GM10847 (cell line): Measurements from ENCODE around the gene MICOS13.

Source experiments
- POLR2A ChIP-seq: IDR thresholded peaks from 2 replicates; pipeline ENCODE4 v1.6.1; 2011; ENCODE audit not compliant: insufficient read length; ENCODE audit errors: extremely low read depth

The MICOS13 gene

DNA sequence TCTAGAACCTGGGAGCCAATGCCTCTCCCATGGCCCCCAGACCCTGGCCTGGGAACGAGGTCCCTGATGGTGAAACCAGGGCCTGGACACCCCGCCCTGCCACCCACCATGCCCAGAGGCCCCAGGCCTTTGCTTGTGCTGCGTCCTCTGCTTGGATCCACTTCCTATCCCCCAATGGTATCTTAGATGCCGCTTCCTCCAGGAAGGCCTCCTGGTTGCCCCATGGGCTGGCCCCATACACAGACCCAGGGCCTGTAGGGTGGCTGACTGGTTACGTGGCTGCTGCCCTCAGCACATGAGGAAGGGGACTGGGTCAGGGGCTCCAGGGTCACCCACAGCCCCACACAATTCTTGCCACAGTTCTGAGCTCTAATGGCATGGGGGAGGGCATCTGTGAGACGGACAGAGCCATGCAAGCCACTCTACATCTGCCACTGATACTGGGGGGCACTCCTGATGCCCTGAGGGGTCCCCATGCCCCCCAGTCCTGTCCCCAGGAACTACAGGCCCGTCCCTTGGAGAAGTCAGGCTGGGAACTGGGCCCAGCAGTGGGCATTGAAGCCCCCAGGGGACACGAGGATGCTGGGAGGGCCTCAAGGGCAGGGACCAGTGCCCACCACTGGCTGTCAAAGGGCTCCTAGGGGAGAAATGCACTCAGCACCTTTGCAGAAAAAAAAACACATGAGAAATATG, 14.8 kb upstream of the MICOS13 start:
- no peak for TF ChIP-seq POLR2A

DNA sequence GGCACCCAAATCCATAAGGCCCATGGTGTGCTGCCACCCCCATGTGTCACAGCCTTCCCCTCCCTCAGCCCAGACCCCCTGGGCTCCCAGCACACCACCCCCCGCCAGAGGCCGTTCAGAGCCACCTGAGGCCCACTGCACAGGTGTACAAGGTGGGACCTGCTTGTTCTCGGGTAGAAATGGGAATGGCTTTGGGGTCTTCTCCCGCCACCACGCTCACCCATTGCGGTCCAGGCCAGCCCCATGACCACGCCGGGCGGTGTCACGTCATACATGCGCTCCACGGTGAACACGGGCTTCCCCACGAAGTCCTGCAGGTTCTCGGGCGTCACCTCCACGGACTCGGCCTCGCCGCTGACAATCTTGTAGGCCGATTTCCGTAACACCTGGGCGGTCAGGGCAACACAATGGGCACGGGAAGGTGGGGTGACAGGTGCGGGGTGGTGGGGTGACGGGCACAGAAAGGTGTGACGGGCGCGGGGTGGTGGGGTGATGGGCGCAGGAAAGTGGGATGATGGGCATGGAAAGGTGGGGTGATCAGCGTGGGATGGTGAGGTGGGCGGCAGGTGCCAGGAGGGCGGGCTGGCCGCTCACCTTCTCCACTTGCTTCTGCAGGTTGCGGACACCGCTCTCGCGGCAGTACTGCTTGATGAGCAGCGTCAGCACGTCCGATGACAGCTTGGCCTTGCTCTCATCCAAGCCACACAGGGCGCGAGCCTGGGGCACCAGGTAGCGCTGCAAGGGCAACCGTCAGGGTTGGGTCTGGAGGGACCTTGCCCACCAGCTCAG, 14.0 kb upstream of the MICOS13 start:
- TF ChIP-seq POLR2A, result no peak

DNA sequence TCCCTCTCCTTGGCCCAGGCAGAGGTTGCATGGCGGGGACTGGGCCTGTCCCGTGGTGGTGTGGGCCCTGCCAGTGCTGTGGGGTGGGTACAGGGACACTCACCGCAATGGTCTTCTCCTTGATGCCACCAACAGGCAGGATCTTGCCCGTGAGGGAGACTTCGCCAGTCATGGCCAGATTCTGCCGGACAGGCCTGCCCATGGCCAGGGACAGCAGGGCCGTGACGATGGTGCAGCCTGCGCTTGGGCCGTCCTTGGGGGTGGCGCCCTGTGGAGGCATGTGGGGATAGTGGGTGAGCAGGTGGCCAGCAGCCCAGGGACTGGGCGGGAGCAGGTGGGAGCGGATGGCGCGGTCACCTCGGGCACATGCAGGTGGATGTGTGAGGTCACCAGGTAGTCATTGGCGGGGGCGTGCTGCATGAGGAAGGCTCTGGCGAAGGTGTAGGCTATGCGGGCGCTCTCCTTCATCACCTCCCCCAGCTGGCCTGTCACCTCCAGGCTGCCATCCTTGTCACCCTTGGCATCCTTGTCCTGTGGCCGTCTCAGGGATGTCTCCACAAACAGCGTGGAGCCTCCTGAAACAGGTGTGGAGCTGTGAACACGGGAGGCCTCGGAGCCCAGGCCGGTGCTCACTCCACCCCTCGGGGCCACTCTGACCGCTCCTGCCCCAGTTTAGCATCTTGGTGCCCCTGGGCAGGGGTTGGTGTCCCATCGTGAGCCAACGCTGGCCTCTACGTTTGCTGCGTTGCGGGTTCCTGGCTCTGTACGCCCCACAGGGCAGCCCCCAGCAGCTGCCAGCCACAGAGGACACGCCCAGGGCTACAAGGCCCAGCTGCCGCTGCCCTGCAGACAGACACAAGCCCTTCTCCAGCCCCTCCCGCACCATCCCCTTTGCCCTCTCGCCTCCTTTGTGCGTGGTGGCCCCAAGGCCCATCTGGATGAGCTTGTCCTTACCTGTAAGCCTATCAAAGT, 13.2 kb upstream of the MICOS13 start:
- no peak for TF ChIP-seq POLR2A

DNA sequence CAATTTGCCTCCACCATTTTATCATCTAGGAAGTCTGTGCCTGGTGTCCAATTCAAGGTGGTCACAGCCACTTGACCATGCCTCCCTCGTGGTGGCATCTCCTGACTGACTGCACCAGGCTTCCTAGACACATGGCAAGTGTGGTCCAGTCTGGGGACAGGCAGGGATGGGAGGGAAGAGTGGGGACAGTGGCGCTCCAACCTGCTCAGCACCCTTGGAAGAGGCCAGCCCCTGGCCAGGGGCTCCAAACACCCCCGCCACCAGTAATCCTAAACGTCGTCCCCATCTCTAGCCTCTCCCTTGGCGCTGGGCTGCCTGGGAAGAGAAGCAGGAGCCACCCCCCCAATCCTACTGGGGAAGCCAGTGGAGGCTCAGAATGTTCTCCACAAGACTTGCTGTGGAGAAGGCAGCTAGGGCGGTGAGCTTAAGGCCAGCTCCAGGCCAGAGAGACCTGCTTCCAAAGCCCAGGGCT, 12.4 kb upstream of the MICOS13 start:
- no peak for TF ChIP-seq POLR2A

DNA sequence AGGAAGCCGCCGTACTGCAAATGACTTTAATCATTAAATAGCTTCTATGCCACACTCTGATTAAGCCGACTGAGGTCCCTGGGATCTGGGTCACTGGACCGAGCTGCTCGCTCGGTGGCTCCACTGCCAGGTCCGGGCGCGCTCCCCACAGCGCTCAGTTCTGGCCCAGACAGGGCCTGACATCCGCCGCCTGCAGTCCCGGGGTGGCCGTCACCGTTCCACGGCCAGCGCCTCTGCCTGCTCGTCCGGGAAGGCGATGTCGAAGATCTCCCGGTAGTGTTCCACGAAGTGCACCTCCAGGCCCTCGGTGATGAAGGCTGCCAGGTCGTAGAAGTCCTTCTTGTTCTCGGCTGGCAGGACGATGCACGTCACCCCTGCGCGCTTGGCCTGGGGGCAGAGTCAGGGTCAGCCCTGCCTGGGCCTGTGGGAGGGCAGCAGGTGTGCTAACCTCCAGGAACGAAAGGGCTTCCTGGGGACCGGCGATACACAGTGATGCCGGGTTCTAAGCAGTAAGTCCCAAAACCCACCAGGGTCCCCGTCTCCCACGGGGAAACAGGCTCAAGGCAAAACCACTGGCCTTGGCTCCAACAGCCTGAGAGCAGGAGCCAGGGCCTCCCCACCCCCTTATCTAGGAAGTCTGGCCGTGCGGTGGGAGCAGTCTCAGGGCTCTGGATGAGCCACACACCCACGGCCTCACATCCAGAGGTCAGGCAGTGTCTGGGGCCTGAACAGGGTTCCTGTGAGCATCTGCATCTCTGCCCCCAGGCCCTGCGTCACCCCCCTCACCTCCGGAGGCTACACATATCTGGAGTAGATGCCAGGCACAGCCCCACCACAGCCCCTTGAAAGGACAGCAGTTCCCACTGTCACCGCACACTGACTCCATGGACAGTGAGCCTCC, 11.8 kb upstream of the MICOS13 start:
- peak; percentile 11 for TF ChIP-seq POLR2A

DNA sequence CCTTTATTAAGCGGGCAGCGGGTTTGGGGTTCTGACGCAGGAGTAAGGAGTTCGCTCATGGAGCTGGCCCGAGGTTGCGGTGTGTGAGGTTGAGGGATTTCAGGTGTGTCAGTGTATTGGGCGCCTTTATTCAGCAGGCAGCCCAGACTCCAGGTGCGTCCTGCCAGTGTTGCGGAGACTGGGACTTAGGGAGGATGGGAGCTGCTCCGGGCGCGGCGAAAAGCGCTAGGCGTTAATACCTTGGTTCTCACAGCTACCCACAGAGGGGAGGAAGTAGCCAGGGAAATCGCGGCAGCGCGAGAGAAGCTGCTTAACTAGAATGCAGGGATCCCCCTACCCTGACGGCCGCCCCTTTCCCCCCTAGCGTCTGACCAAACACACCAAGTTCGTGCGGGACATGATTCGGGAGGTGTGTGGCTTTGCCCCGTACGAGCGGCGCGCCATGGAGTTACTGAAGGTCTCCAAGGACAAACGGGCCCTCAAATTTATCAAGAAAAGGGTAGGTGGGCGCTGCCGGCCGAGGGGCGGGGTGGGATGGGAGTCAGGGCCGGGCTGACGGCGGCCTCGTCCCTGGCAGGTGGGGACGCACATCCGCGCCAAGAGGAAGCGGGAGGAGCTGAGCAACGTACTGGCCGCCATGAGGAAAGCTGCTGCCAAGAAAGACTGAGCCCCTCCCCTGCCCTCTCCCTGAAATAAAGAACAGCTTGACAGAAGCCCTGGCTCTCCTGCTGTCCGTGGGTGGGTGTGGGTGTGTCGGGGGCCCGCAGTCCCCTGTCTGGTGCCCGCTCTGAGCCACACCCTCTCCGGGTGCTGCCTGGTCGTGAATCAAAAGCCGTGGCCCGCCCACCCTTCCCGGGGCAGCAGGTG, 10.9 kb upstream of the MICOS13 start:
- TF ChIP-seq POLR2A, result peak; percentile 21

DNA sequence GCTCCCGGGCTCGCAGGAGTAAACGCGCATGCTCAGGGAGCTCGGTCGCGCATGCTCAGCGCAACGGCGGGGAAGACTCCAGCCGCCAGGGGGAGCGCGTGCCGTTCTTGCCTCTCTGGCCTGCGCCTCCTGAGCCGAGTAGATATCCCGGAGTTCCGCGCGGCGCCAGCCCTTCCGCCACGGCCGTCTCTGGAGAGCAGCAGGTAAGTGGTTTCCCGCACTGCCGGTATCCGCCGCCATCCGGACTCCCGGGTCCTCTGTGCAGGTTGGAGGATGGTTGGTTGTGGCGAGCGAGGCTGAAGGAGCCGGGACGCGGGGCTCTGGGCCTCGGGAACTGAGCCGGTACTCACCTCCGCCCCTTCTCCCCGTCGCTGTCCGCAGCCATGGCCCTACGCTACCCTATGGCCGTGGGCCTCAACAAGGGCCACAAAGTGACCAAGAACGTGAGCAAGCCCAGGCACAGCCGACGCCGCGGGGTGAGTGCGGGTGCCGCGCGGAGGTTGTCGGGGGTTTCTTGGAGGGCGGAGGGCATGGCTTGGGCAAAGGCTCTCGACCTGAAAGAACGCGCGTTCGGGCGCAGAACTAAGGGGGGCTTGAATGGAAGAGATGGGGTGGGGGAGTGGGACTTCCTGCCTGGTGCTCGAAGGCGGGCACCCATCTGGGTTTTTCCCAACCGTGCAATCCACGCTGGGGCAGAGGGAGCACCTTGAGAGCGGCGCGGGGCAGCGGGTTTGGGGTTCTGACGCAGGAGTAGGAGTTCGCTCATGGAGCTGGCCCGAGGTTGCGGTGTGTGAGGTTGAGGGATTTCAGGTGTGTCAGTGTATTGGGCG, 10.0 kb upstream of the MICOS13 start, which contains the start of gene RPL36:
RPL36 (plus strand) TSS at position 171 of the 830 bp plus-strand sequence; CDS start at position 384, 213 bp downstream.
- peak; percentile 98 for TF ChIP-seq POLR2A

DNA sequence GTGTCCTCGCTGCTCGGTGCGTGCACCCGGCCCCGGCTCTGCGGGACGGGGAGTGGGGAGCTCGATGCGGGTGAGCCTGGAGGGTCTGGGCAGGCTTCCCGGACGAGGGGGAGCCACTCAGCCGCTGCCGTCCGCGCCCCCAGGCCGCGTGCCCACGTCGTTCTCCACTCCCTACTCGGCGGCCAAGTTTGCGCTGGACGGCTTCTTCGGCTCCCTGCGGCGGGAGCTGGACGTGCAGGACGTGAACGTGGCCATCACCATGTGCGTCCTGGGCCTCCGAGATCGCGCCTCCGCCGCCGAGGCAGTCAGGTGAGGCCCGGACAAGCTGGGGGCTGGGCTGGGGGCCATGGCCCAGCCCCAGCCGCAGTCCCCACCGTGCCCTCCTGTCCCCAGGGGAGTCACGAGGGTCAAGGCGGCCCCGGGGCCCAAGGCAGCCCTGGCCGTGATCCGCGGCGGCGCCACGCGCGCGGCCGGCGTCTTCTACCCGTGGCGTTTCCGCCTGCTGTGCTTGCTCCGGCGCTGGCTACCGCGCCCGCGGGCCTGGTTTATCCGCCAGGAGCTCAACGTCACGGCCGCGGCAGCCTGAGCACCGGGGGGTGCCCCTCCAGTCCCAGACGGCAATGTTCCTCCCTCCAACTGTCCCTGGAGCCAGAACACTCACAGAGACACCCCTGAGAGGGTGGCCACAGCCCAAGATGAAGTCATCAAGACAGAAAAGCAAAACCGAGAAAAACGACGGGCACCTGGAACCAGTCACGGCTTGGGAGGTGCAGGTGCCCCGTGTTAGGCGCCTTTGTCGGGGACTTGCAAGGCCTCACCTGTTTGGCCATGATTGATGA, 7.3 kb upstream of the MICOS13 start:
- TF ChIP-seq POLR2A, result no peak

DNA sequence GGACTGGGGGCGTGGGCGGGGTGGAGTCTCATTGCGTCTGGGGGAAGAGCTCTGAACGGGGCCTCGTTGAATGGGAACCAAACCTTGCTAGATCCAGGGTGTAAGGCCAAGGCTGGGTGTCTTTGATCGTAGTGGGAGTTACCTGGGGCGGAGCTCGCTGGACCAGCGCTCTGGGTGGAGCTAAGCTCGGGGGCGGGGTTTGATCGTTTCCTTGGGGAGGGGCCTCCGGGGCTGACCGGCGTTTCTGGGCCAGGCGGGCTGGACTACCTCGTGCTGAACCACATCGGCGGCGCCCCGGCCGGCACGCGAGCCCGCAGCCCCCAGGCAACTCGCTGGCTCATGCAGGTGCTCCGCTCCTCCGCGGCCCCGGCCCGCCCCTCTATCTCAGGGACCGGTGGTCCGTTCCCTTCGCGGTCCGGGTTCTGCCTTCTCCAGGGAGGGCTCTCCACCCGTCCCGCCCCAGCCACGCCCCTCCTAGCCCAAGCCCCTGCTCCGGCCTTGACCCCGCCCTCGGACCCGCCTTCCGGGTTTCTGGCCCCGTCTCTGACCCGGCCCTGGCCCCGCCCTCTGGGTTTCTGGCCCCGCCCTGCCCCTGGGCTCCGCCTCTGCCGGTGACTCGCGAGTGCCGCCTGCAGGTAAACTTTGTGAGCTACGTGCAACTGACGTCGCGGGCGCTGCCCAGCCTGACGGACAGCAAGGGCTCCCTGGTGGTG, 6.5 kb upstream of the MICOS13 start:
- no peak for TF ChIP-seq POLR2A

DNA sequence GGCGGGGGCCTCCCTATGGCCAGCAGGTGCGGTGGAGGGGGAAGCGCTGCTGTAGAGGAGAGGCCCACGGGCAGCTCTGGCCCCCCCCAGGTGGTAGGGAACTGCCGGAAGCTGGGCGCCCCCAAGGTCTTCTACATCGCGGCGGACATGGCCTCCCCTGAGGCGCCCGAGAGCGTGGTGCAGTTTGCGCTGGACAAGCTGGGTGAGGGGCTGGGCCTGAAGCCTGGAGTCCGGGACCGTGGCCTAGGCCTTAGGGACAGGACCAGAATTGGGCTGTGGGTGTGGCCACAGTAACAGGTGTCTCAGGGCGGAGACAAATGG, 6.0 kb upstream of the MICOS13 start:
- no peak for TF ChIP-seq POLR2A
